Ovary (tissue), 9 donors: ENCODE results near the gene DCAF11. TPM values are rescaled to one million over a fixed set of nuclear protein-coding genes. Genes with fewer than 3 reads are reported as not detected.

Experiments used
- DNase-seq, 5 donors: peaks; one replicate each; pipeline ENCODE4 v3.0.0-alpha.2; 2019 to 2020
- H3K27ac ChIP-seq, 2 donors: fragments of 200-600 bp; one replicate each; pipeline versions ENCODE4 v1.5.1 to v1.8.0; 2019 to 2022
- H3K27me3 ChIP-seq: fragments of 200-600 bp; one replicate; pipeline ENCODE4 v1.8.0; 2022
- H3K36me3 ChIP-seq: fragments of 200-600 bp; sonication (generic); one replicate; pipeline ENCODE4 v1.5.1; 2019
- H3K4me1 ChIP-seq: one replicate; pipeline ENCODE4 v1.8.1; 2013; ENCODE audit warnings: mild to moderate bottlenecking, moderate library complexity; ENCODE audit not compliant: insufficient read depth
- H3K4me3 ChIP-seq: fragments of 200-600 bp; sonication (generic); one replicate; pipeline ENCODE4 v1.5.1; 2017
- H3K9me3 ChIP-seq, 2 donors: fragments of 200-600 bp in 1 of 2; sonication (generic) in 1 of 2; one replicate each; pipeline versions ENCODE4 v1.5.1 to v1.8.1; 2013 to 2019; ENCODE audit warnings: mild to moderate bottlenecking in 1 of 2, moderate library complexity in 1 of 2
- EP300 ChIP-seq: sonication (generic); formaldehyde crosslinking; IDR thresholded peaks from one replicate; pipeline ENCODE4 v1.6.1; 2017; ENCODE audit warnings: antibody characterized with exemption
- POLR2A ChIP-seq: fragments of 450-650 bp; IDR thresholded peaks from one replicate; pipeline ENCODE4 v1.6.1; 2017; ENCODE audit warnings: antibody characterized with exemption, mild to moderate bottlenecking, moderate library complexity
- WGBS, 3 donors: extraction: QIAGEN DNeasy Blood & Tissue Kit in 1 of 3; methylation state at CpG; one replicate each; pipeline versions ENCODE4 v1.1.5 to v1.1.7; 2013 to 2017; 5-methylcytosine and 5-hydroxymethylcytosine counted together
- intact Hi-C, 4 donors: fragments of 100-400 bp; cut with DNase I; formaldehyde crosslinking; loops; one replicate each; pipeline versions ENCODE4 v1.11.0 to v1.15.1; 2022 to 2023
- polyA plus RNA-seq, 2 donors: library from polyadenylated mRNA; stranded (reverse); fragments of 200-250 nt in 1 of 2; fragments of 350-450 nt in 1 of 2; fragmentation: Illumina TruSeq in 1 of 2; extraction: RNeasy Lipid Tissue Mini Kit (QIAGEN cat#74804) in 1 of 2; gene quantifications; one replicate each; pipeline ENCODE4 v1.2.3, GENCODE V29; 2013 to 2014
- total RNA-seq, 7 donors: library from RNA; depleted of rRNA in 2 of 7; stranded (reverse); fragments of >200 nt in 2 of 7; fragmentation: NEBNext Ultra II Directional in 3 of 7; extraction: Animal tissue kit (Norgen Biotek cat#: 25700) in 3 of 7; gene quantifications; one replicate each; pipeline versions ENCODE4 v1.1.0 to v1.2.4, GENCODE V29; 2016 to 2023
- TF ChIP-seq, protein P1 (sequence below), 3 donors: fragments of 450-650 bp in 2 of 3; fragments of 200-600 bp in 1 of 3; IDR thresholded peaks; one replicate each; pipeline versions ENCODE4 v1.5.1 to v1.8.0; 2016 to 2022; ENCODE audit warnings: antibody characterized with exemption in 3 of 3, mild to moderate bottlenecking in 1 of 3
- donor health status: DM: no; HTN: no; CAD: no; lungs with moderate emphysema.
- donor health status: DM: no; HTN: no; CAD: no.
- donor health status: Bipolar disorder and iron deficiency.
- donor health status: DM: yes; HTN: yes; CAD: no.
- donor health status: DM: no; HTN: no; CAD: no.
- donor health status: DM: yes; HTN: yes; CAD: no.

Gene DCAF11
- total and polyA plus RNA-seq, 9 donors, result 34.7 to 71.4 (median 51.5) TPM

DNA sequence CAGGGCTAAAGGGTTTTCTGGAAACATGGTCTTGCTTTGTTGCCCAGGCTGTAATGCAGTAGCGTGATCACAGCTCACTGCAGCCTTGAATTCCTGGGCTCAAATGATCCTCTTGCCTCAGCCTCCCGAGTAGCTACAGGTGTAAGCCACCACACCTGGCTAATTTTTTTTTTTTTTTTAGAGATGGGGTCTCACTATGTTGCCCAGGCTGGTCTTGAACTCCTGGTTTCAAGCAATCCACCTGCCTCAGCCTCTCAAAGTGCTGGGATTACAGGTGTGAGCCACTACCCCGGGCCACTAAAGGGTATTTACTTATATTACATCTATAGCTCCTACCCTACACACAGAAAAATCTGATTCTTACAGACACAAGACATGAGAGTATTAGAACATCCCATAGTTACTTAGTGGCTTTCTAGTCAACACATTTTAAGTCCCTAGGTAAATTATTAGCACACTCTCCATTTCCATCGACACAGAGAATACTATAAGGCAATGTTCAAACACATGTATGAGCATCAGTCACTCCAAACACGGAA, 6.2 kb upstream of the DCAF11 start:
- 44 to 51% (median 50%) methylated on average over 5 of the region's 5 CpGs for WGBS, 3 donors
- Histone ChIP-seq H3K4me1 (no peaks in the 10 kb centered on the region), H3K4me3 (no peak overlapping the region), H3K36me3 (no peaks in the 10 kb centered on the region), H3K27ac (no peak overlapping the region), H3K9me3 (no peaks in the 10 kb centered on the region), H3K27me3 (no peaks in the 10 kb centered on the region)
- TF ChIP-seq, protein P1, sequence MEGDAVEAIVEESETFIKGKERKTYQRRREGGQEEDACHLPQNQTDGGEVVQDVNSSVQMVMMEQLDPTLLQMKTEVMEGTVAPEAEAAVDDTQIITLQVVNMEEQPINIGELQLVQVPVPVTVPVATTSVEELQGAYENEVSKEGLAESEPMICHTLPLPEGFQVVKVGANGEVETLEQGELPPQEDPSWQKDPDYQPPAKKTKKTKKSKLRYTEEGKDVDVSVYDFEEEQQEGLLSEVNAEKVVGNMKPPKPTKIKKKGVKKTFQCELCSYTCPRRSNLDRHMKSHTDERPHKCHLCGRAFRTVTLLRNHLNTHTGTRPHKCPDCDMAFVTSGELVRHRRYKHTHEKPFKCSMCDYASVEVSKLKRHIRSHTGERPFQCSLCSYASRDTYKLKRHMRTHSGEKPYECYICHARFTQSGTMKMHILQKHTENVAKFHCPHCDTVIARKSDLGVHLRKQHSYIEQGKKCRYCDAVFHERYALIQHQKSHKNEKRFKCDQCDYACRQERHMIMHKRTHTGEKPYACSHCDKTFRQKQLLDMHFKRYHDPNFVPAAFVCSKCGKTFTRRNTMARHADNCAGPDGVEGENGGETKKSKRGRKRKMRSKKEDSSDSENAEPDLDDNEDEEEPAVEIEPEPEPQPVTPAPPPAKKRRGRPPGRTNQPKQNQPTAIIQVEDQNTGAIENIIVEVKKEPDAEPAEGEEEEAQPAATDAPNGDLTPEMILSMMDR (IDR thresholded peaks at IDR 0.05), result no peak
- TF ChIP-seq EP300 (no peak), POLR2A (no peak)
- intact Hi-C loops, result loop anchor here in 2 of 4 donors (10.0 kb wide), 1 partner anchor 54 kb away; the partner anchor contains the start of gene CARMIL3 (in 2 of the 2)
- DNase-seq, result peak in 1 of 5 donors; percentile 7

DNA sequence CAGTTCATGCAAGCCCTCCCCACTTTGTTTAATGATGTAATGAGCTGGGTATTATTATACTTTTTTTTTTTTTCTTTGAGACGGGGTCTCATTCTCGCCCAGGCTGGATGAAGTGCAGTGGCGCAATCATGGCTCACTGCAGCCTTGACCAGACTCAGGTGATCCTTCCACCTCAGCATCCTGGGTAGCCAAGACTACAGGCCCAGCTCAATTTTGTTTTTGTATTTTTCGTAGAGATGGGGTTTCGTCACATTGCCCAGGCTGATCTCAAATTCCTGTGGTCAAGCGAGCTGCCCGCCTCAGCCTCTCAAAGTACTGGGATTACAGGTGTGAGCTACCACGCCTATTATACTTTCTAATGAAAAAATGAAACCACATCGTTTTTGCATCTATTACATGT, 4.5 kb upstream of the DCAF11 start:
- WGBS, 3 donors, result 86 to 88% (median 87%) methylated on average over 9 of the region's 9 CpGs
- Histone ChIP-seq H3K4me1 (no peaks in the 10 kb centered on the region), H3K4me3 (no peak overlapping the region), H3K27me3 (no peaks in the 10 kb centered on the region), H3K27ac (no peak overlapping the region), H3K9me3 (no peaks in the 10 kb centered on the region), H3K36me3 (no peaks in the 10 kb centered on the region)
- DNase-seq, result peak in 1 of 5 donors; percentile 9
- intact Hi-C loops, result no loop called here
- TF ChIP-seq, protein P1 (IDR thresholded peaks at IDR 0.05), result no peak
- TF ChIP-seq POLR2A (no peak), EP300 (no peak)

DNA sequence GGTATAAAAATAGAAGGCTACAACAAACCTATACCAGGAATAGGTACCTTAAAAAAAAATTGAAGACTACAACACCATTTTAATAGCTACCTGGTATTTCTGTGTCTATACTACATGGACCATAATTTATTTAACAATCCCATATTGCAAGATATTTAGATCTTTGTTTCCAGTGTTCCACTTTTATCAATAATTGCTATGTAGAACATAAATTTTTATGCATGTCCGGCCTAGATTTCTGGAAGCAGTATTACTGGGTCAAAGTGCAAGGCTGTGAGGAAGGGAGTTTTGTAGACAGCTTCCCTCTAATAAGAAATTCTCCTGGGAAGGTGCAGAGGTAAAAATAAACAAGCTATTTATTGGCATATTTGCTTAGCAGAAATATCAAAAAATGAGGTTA, 4.1 kb upstream of the DCAF11 start:
- TF ChIP-seq EP300 (no peak), POLR2A (no peak)
- TF ChIP-seq, protein P1 (IDR thresholded peaks at IDR 0.05), result no peak
- H3K36me3 ChIP-seq, result no peaks in the 10 kb centered on the region
- DNase-seq, result no peak
- no peak overlapping the region for H3K27ac ChIP-seq
- H3K4me3 ChIP-seq, result no peak overlapping the region
- 25 to 46% (median 36%) methylated on average over 1 of the region's 1 CpG for WGBS, 3 donors
- no peaks in the 10 kb centered on the region for H3K4me1 ChIP-seq
- H3K27me3 ChIP-seq, result no peaks in the 10 kb centered on the region
- intact Hi-C loops, result no loop called here
- no peaks in the 10 kb centered on the region for H3K9me3 ChIP-seq

DNA sequence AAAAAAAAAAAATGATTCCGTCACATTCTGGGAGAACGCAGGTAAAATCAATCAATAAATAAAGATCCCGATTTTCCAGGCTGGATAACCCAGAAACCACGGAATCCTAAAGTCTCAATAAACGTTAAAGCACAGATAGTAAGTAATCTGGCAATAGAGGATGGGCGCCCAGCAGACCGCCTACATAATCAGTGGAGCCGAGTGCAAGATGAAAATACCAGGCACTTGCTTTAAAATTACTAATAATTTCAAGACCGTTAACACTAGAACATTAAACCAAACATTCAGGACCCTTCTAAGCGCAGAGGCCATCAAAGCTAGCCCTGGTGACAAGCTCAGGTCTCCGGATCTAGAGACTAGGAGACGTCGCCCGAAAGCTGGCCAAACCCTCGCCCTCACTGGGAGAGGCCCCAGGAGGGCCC, 1.2 kb upstream of the DCAF11 start:
- peak overlapping the region; percentile 97 to 100 for H3K27ac ChIP-seq
- TF ChIP-seq POLR2A (no peak), EP300 (no peak)
- TF ChIP-seq, protein P1 (IDR thresholded peaks at IDR 0.05), result no peak
- peak overlapping the region; percentile 84 for H3K4me3 ChIP-seq
- 15 to 19% (median 18%) methylated on average over 15 of the region's 15 CpGs for WGBS, 3 donors
- H3K36me3 ChIP-seq, result peaks cover 2% of the 10 kb centered on the region
- intact Hi-C loops, result no loop called here
- H3K9me3 ChIP-seq, result no peaks in the 10 kb centered on the region
- no peak for DNase-seq
- H3K27me3 ChIP-seq, result no peaks in the 10 kb centered on the region
- peaks cover 6% of the 10 kb centered on the region for H3K4me1 ChIP-seq
